Transverse colon (tissue), 4 donors: ENCODE results near the gene TTC3. TPM values are rescaled to one million over a fixed set of nuclear protein-coding genes. Genes with fewer than 3 reads are reported as not detected.
"Not testable (repeated sequence)": the region's sequence is repeated elsewhere in the genome, so short reads cannot be mapped to it uniquely, and the experiment has no call there.

Experiments used
- DNase-seq: peaks from one replicate; pipeline ENCODE4 v3.0.0-alpha.2; 2019
- H3K27ac ChIP-seq, 4 donors: fragments of 200-600 bp; sonication (generic); 2 replicates each; pipeline ENCODE4 v1.5.1; 2016 to 2018; ENCODE audit warnings: inconsistent platforms in 4 of 4
- H3K27me3 ChIP-seq: fragments of 200-600 bp; sonication (generic); 2 replicates; pipeline ENCODE4 v1.5.1; 2017; ENCODE audit warnings: inconsistent platforms
- H3K36me3 ChIP-seq, 4 donors: fragments of 200-600 bp; sonication (generic); 2 replicates each; pipeline ENCODE4 v1.5.1; 2017 to 2019; ENCODE audit warnings: inconsistent platforms in 4 of 4
- H3K4me1 ChIP-seq, 4 donors: fragments of 200-600 bp; sonication (generic); 2 replicates each; pipeline ENCODE4 v1.5.1; 2017 to 2020; ENCODE audit warnings: inconsistent platforms in 4 of 4
- H3K4me3 ChIP-seq, 4 donors: fragments of 200-600 bp; sonication (generic); 1 replicate in 1 of 4; 2 replicates in 3 of 4; pipeline versions ENCODE4 v1.5.1 to v1.6.1; 2017 to 2019; ENCODE audit warnings: inconsistent platforms in 4 of 4
- H3K9me3 ChIP-seq, 2 donors: fragments of 200-600 bp; sonication (generic); 2 replicates each; pipeline ENCODE4 v1.5.1; 2017 to 2019; ENCODE audit warnings: inconsistent platforms in 2 of 2
- EP300 ChIP-seq: sonication (generic); formaldehyde crosslinking; IDR thresholded peaks from one replicate; pipeline ENCODE4 v1.6.1; 2017; ENCODE audit warnings: antibody characterized with exemption, low read depth
- POLR2A ChIP-seq: fragments of 450-650 bp; IDR thresholded peaks from one replicate; pipeline ENCODE4 v1.6.1; 2016; ENCODE audit warnings: antibody characterized with exemption, mild to moderate bottlenecking, moderate library complexity
- POLR2AphosphoS5 ChIP-seq, 3 donors: sonication (generic); formaldehyde crosslinking; IDR thresholded peaks; one replicate each; pipeline ENCODE4 v1.6.1; 2016; ENCODE audit warnings: antibody characterized with exemption in 3 of 3
- WGBS, 2 donors: methylation state at CpG; one replicate each; pipeline ENCODE4 v1.1.5; 2018; ENCODE audit warnings: low coverage in 1 of 2; 5-methylcytosine and 5-hydroxymethylcytosine counted together
- in situ Hi-C, 4 donors: fragments of 200-750 bp; cut with MboI; loops; one replicate each; pipeline versions ENCODE4 v1.15.0 to v1.15.1; 2017; ENCODE audit warnings: low sequenced_read_pairs in 3 of 4, low pct_ligation_motif_present in 1 of 4, low pct_unique_long_range_greater_than_20kb in 1 of 4
- intact Hi-C: fragments of 100-400 bp; cut with DNase I; formaldehyde crosslinking; loops from one replicate; pipeline ENCODE4 v1.15.1; 2023; ENCODE audit warnings: low total_unique reads
- total RNA-seq, 4 donors: library from RNA; depleted of rRNA; stranded (reverse); fragments of >200 nt; gene quantifications; one replicate each; pipeline ENCODE4 v1.1.0, GENCODE V29; 2016
- TF ChIP-seq, protein P1 (sequence below), 5 experiments: fragments of 200-600 bp in 3 of 5; fragments of 450-650 bp in 2 of 5; sonication (generic) in 3 of 5; IDR thresholded peaks; 1 replicate in 2 of 5; 2 replicates in 3 of 5; pipeline ENCODE4 v1.5.1; 2016 to 2017; ENCODE audit warnings: antibody characterized with exemption in 5 of 5, inconsistent platforms in 3 of 5, mild to moderate bottlenecking in 2 of 5, moderate library complexity in 1 of 5

The TTC3 gene
- total RNA-seq, 4 donors from 2014 or later: 84.0 to 247 (median 146) TPM

GRCh38 chr21:37044643-37045042 lies 28.4 kb upstream of the TTC3 start:
- Histone ChIP-seq H3K27me3 (no peaks in the 10 kb centered on the region), H3K4me3 (no peak overlapping the region), H3K9me3 (no peaks in the 10 kb centered on the region), H3K4me1 (peaks cover 0 to 13% (median 7%) of the 10 kb centered on the region in 4 donors), H3K27ac (no peak overlapping the region), H3K36me3 (no peaks in the 10 kb centered on the region)
- intact Hi-C loops: no loop called here
- DNase-seq: no peak
- in situ Hi-C loops: no loop called here
- 98% methylated on average over 3 of the region's 3 CpGs; no CpG with 5 or more reads in 1 of the 2 donors for WGBS, 2 donors
- TF ChIP-seq EP300 (no peak), POLR2A (no peak), POLR2AphosphoS5 (IDR thresholded peaks at IDR 0.05) (no peak)
- TF ChIP-seq, protein P1, sequence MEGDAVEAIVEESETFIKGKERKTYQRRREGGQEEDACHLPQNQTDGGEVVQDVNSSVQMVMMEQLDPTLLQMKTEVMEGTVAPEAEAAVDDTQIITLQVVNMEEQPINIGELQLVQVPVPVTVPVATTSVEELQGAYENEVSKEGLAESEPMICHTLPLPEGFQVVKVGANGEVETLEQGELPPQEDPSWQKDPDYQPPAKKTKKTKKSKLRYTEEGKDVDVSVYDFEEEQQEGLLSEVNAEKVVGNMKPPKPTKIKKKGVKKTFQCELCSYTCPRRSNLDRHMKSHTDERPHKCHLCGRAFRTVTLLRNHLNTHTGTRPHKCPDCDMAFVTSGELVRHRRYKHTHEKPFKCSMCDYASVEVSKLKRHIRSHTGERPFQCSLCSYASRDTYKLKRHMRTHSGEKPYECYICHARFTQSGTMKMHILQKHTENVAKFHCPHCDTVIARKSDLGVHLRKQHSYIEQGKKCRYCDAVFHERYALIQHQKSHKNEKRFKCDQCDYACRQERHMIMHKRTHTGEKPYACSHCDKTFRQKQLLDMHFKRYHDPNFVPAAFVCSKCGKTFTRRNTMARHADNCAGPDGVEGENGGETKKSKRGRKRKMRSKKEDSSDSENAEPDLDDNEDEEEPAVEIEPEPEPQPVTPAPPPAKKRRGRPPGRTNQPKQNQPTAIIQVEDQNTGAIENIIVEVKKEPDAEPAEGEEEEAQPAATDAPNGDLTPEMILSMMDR (IDR thresholded peaks at IDR 0.05): no peak

GRCh38 chr21:37045149-37045548 lies 27.9 kb upstream of the TTC3 start:
- in situ Hi-C loops (no loop called here), intact Hi-C loops (no loop called here)
- Histone ChIP-seq H3K9me3 (no peaks in the 10 kb centered on the region), H3K27ac (no peak overlapping the region), H3K27me3 (no peaks in the 10 kb centered on the region), H3K4me3 (no peak overlapping the region), H3K4me1 (peaks cover 0 to 13% (median 7%) of the 10 kb centered on the region in 4 donors), H3K36me3 (no peaks in the 10 kb centered on the region)
- DNase-seq: no peak
- WGBS, 2 donors: 68 to 75% methylated on average over 4 to 6 of the region's 6 CpGs
- TF ChIP-seq POLR2AphosphoS5 (IDR thresholded peaks at IDR 0.05): no peak
- TF ChIP-seq POLR2A: no peak
- TF ChIP-seq, protein P1 (IDR thresholded peaks at IDR 0.05): no peak
- no peak for TF ChIP-seq EP300

- H3K4me3 ChIP-seq: no peak overlapping the region
- no peaks in the 10 kb centered on the region for H3K9me3 ChIP-seq
- intact Hi-C loops (no loop called here), in situ Hi-C loops (no loop called here)
- 74 to 88% methylated on average over 6 of the region's 6 CpGs for WGBS, 2 donors
- H3K27me3 ChIP-seq: no peaks in the 10 kb centered on the region
- H3K4me1 ChIP-seq: peaks cover 0 to 13% (median 7%) of the 10 kb centered on the region in 4 donors
- H3K36me3 ChIP-seq: no peaks in the 10 kb centered on the region
- no peak for DNase-seq
- TF ChIP-seq, protein P1 (IDR thresholded peaks at IDR 0.05): no peak
- no peak for TF ChIP-seq EP300
- TF ChIP-seq POLR2A: no peak
- TF ChIP-seq POLR2AphosphoS5 (IDR thresholded peaks at IDR 0.05): no peak
- H3K27ac ChIP-seq: no peak overlapping the region
These were observed 27.5 kb upstream of the TTC3 start for GRCh38 chr21:37045556-37045955.

- 51 to 80% methylated on average over 1 to 4 of the region's 4 CpGs for WGBS, 2 donors
- Histone ChIP-seq H3K27me3 (no peaks in the 10 kb centered on the region), H3K9me3 (no peaks in the 10 kb centered on the region), H3K36me3 (no peaks in the 10 kb centered on the region), H3K27ac (peak overlapping the region; percentile 68 to 83 (median 78)), H3K4me3 (no peak overlapping the region), H3K4me1 (peaks cover 0 to 13% (median 7%) of the 10 kb centered on the region in 4 donors)
- in situ Hi-C loops (no loop called here), intact Hi-C loops (no loop called here)
- TF ChIP-seq EP300: peak; percentile 66
- TF ChIP-seq, protein P1 (IDR thresholded peaks at IDR 0.05): no peak
- peak in 1 of 3 donors; percentile 60 for TF ChIP-seq POLR2AphosphoS5 (IDR thresholded peaks at IDR 0.05)
- peak; percentile 57 for TF ChIP-seq POLR2A
- peak; percentile 82 for DNase-seq
These were observed 26.0 kb upstream of the TTC3 start for GRCh38 chr21:37047079-37047478.

GRCh38 chr21:37049741-37050140 lies 23.3 kb upstream of the TTC3 start:
- H3K4me3 ChIP-seq, H3K27ac ChIP-seq, H3K27me3 ChIP-seq, H3K9me3 ChIP-seq, DNase-seq, H3K36me3 ChIP-seq, in situ Hi-C loops: not testable (repeated sequence)
- WGBS, 2 donors: 67 to 100% methylated on average over 2 to 3 of the region's 3 CpGs
- peaks cover 0 to 13% (median 7%) of the 10 kb centered on the region in 4 donors for H3K4me1 ChIP-seq
- intact Hi-C loops: loop anchor here (10.0 kb wide), 1 partner anchor 65 kb away; no protein-coding TSS in a partner anchor
